HG02759 (cell line): ENCODE results near the gene SMG6.
"Not testable (repeated sequence)": the region's sequence is repeated elsewhere in the genome, so short reads cannot be mapped to it uniquely, and the experiment has no call there.

Source experiments
- ATAC-seq: cut with Tn5 transposase; IDR thresholded peaks from one replicate; pipeline ENCODE4 v1.9.1; 2021; ENCODE audit warnings: mild to moderate bottlenecking, moderate library complexity; ENCODE audit not compliant: unreplicated experiment

The SMG6 gene

GRCh38 chr17:2151358-2152033 is 152.1 kb downstream of the SMG6 start:
- no peak for ATAC-seq

GRCh38 chr17:2150806-2151205 is 152.8 kb downstream of the SMG6 start:
- ATAC-seq = no peak

- ATAC-seq = no peak
Measured at GRCh38 chr17:2149934-2150333, 153.7 kb downstream of the SMG6 start.

GRCh38 chr17:2146132-2146871 is 157.3 kb downstream of the SMG6 start:
- ATAC-seq = no peak

- no peak for ATAC-seq
Measured at GRCh38 chr17:2144701-2145100, 158.9 kb downstream of the SMG6 start.

GRCh38 chr17:2143332-2143731 is 160.3 kb downstream of the SMG6 start:
- no peak for ATAC-seq

GRCh38 chr17:2142682-2143081 is 160.9 kb downstream of the SMG6 start:
- ATAC-seq = not testable (repeated sequence)

- no peak for ATAC-seq
Measured at GRCh38 chr17:2140683-2141082, 162.9 kb downstream of the SMG6 start.

- peak; percentile 34 for ATAC-seq
Measured at GRCh38 chr17:2138761-2139160, 164.8 kb downstream of the SMG6 start.

- ATAC-seq = peak; percentile 69
Measured at GRCh38 chr17:2138318-2138717, 165.3 kb downstream of the SMG6 start.

GRCh38 chr17:2137342-2138098 is 166.1 kb downstream of the SMG6 start:
- ATAC-seq = no peak

- ATAC-seq = no peak
Measured at GRCh38 chr17:2136241-2136640, 167.3 kb downstream of the SMG6 start.

- no peak for ATAC-seq
Measured at GRCh38 chr17:2128011-2128410, 175.6 kb downstream of the SMG6 start.

- ATAC-seq = no peak
Measured at GRCh38 chr17:2125013-2125535, 178.5 kb downstream of the SMG6 start.

GRCh38 chr17:2124391-2124790 is 179.2 kb downstream of the SMG6 start:
- no peak for ATAC-seq

- no peak for ATAC-seq
Measured at GRCh38 chr17:2123375-2124251, 180.0 kb downstream of the SMG6 start.

- ATAC-seq = no peak
Measured at GRCh38 chr17:2122641-2123302, 180.8 kb downstream of the SMG6 start.

- no peak for ATAC-seq
Measured at GRCh38 chr17:2120586-2121335, 182.8 kb downstream of the SMG6 start.

GRCh38 chr17:2113279-2113622 is 190.3 kb downstream of the SMG6 start:
- ATAC-seq = no peak
